DMS53 treated with DMSO at 0.1 percent for 48 hours (cell line): ENCODE data around the gene CALML6.

Experiments
- DNase-seq: peaks from one replicate; lab custom pipeline; 2025; ENCODE audit not compliant: unreplicated experiment; lab: John Stamatoyannopoulos, UW

The CALML6 gene

GRCh38 chr1:1964811-1965210, 49.8 kb downstream of the CALML6 start:
- DNase-seq: no peak

DNA sequence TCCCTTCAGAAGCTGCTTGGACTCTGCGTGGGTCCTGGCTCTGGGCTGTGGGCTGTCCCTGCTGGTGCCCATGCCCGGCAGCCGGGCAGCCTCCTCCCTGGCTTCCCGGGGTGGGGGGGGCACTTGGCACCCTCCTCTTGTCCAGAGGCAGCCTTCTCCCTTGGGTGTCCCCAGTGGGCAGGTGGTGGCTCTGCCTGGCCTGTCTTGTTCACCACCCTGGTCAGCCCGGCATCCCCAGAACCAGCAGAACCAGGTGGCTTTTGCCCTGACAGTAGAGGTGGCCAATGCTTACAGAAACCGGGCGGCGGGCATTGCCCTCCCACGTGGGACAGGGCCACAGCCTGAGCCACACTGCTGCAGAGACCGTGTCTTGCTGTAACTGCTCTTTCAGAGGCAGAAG, 50.5 kb downstream of the CALML6 start:
- no peak for DNase-seq

- DNase-seq: no peak
Measured at GRCh38 chr1:1966071-1966740, 51.1 kb downstream of the CALML6 start.
